ENCODE results near the gene ALG1.

Gene ALG1

GRCh38 chr16:5065813-5066212 lies 5.8 kb upstream of the ALG1 start, which contains the start of gene C16orf89:
C16orf89 (minus strand) TSS chr16:5065956; CDS start chr16:5065908, 48 bp downstream.
- Histone ChIP-seq H3K9me3 (ENCODE audit: insufficient read depth, low read length) (no peaks in the 10 kb centered on the region), H4K20me1 (ENCODE audit: low read depth, low read length) (no peaks in the 10 kb centered on the region), H3K79me2 (ENCODE audit: insufficient read depth, low read length) (no peaks in the 10 kb centered on the region), H3K27me3 (ENCODE audit: low read length) (no peaks in the 10 kb centered on the region), H3F3A (ENCODE audit: insufficient read depth) (no peaks in the 10 kb centered on the region), H3K9me2 (replicated peaks; ENCODE audit: insufficient read depth, low read length) (no peaks in the 10 kb centered on the region), H3K27ac (ENCODE audit: low read depth, low read length) (no peak within 1 kb of the TSS), H3K4me3 (ENCODE audit: insufficient read depth, low read length, poor library complexity, severe bottlenecking) (no peak within 1 kb of the TSS), H3K9ac (ENCODE audit: low read length) (no peak within 1 kb of the TSS), H3K36me3 (ENCODE audit: low read length) (no peaks in the 10 kb centered on the region), H2AFZ (ENCODE audit: low read depth, low read length, severe bottlenecking) (no peak within 1 kb of the TSS), H3K4me2 (ENCODE audit: low read depth, low read length, poor library complexity, severe bottlenecking) (no peak within 1 kb of the TSS)
- TF ChIP-seq EZH2phosphoT487 (conservative IDR thresholded peaks at IDR 0.05; ENCODE audit: low read length) (no peak), CTCF (IDR thresholded peaks at IDR 0.05; ENCODE audit: insufficient read depth, low read length, poor library complexity, severe bottlenecking) (no peak)

DNA sequence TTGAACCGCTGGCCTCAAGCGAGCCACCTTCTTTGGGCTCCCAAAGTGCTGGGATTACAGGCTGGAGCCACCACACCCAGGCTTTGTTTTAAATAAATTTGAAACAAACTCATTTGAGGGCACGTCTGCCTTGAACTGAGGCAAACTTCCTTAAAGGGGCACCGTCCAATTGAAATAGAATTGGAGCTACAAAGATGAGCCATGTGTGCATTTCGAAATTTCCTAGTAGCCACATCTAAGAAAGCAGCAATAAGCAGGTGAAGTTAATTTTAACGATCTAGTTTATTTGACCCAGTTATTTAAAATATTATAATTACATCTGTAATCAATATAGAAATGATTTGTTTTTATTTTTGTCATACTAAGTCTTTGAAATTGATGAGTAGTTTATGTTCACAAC lies 5.1 kb upstream of the ALG1 start:
- Histone ChIP-seq H3K27me3 (ENCODE audit: low read length) (no peaks in the 10 kb centered on the region), H2AFZ (ENCODE audit: low read depth, low read length, severe bottlenecking) (no peak overlapping the region), H3K4me2 (ENCODE audit: low read depth, low read length, poor library complexity, severe bottlenecking) (no peak overlapping the region), H3K79me2 (ENCODE audit: insufficient read depth, low read length) (no peaks in the 10 kb centered on the region), H3K36me3 (ENCODE audit: low read length) (no peaks in the 10 kb centered on the region), H4K20me1 (ENCODE audit: low read depth, low read length) (no peaks in the 10 kb centered on the region), H3K9me2 (replicated peaks; ENCODE audit: insufficient read depth, low read length) (no peaks in the 10 kb centered on the region), H3K27ac (ENCODE audit: low read depth, low read length) (no peak overlapping the region), H3K9me3 (ENCODE audit: insufficient read depth, low read length) (no peaks in the 10 kb centered on the region), H3K4me3 (ENCODE audit: insufficient read depth, low read length, poor library complexity, severe bottlenecking) (no peak overlapping the region), H3F3A (ENCODE audit: insufficient read depth) (no peaks in the 10 kb centered on the region), H3K9ac (ENCODE audit: low read length) (no peak overlapping the region)
- TF ChIP-seq CTCF (IDR thresholded peaks at IDR 0.05; ENCODE audit: insufficient read depth, low read length, poor library complexity, severe bottlenecking) (no peak), EZH2phosphoT487 (conservative IDR thresholded peaks at IDR 0.05; ENCODE audit: low read length) (no peak)

GRCh38 chr16:5069048-5069447 lies 2.6 kb upstream of the ALG1 start:
- Histone ChIP-seq H3K9ac (ENCODE audit: low read length) (no peak overlapping the region), H3F3A (ENCODE audit: insufficient read depth) (no peaks in the 10 kb centered on the region), H3K9me2 (replicated peaks; ENCODE audit: insufficient read depth, low read length) (no peaks in the 10 kb centered on the region), H3K79me2 (ENCODE audit: insufficient read depth, low read length) (peaks cover 19% of the 10 kb centered on the region; the same call in 1 of the 2 replicates), H3K27me3 (ENCODE audit: low read length) (no peaks in the 10 kb centered on the region), H4K20me1 (ENCODE audit: low read depth, low read length) (no peaks in the 10 kb centered on the region), H3K27ac (ENCODE audit: low read depth, low read length) (no peak overlapping the region), H3K9me3 (ENCODE audit: insufficient read depth, low read length) (no peaks in the 10 kb centered on the region), H3K36me3 (ENCODE audit: low read length) (no peaks in the 10 kb centered on the region), H2AFZ (ENCODE audit: low read depth, low read length, severe bottlenecking) (no peak overlapping the region), H3K4me2 (ENCODE audit: low read depth, low read length, poor library complexity, severe bottlenecking) (no peak overlapping the region), H3K4me3 (ENCODE audit: insufficient read depth, low read length, poor library complexity, severe bottlenecking) (no peak overlapping the region)
- TF ChIP-seq CTCF (IDR thresholded peaks at IDR 0.05; ENCODE audit: insufficient read depth, low read length, poor library complexity, severe bottlenecking) (no peak), EZH2phosphoT487 (conservative IDR thresholded peaks at IDR 0.05; ENCODE audit: low read length) (no peak)

All from SU-DHL-6 (cell line).